ENCODE data around the gene WDR59. TPM values are rescaled to one million over a fixed set of nuclear protein-coding genes. Genes with fewer than 3 reads are reported as not detected.

WDR59 gene
- total and polyA plus RNA-seq, 5 experiments from 2014 or later: 6.9 to 130 (median 12.9) TPM

DNA sequence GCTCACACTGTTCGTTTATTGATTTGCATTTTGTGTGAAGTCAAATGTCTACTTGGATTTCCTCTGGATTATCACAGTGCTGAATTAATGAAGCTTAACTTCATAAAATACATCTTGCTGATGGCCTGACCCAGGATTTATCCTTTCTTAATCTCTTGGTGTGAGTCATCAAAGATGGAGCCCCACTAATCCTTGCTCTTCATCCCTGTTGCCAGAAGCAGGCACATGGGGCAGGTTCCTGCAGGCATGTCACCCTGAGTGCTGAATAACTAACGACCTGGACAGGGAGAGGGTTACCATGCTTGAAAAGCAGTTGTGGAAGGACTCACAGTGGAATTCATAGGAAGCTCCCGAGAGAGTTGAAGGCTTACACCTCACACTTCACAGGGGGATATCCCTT lies 154.3 kb downstream of the WDR59 start:
- H3K4me1 Mint-ChIP-seq: no peaks in the 10 kb centered on the region
- H3K27me3 Mint-ChIP-seq: peaks cover 4 to 16% (median 6%) of the 10 kb centered on the region in 5 donors
- H3K4me3 Mint-ChIP-seq: no peak overlapping the region
- H3K9me3 Mint-ChIP-seq: peaks cover 9 to 27% (median 18%) of the 10 kb centered on the region in 9 donors
- ATAC-seq (no peak), DNase-seq (no peak)
- peaks cover 0 to 25% (median 4%) of the 10 kb centered on the region in 3 donors for H3K36me3 Mint-ChIP-seq
- POLR2A ChIA-PET: no interaction called here
- H3K27ac Mint-ChIP-seq: no peak overlapping the region

DNA sequence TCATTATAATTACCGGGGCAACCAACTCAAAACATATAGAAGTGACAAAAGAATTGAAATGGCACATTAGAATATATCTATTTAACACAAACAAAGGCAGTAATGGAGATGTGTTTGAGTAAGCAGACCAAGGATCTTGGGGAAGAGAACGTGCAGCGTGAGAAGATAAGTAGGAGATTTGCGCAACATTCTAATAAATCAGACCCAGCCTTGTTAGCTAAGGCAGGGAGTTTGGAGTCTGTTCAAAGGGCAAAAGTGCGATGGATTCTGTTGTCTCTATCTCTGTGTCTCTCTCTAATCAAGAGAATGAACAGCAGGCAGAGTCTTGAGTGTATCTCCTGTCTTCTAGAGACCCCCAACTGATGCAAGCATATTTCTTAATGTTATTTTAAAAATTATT lies 155.3 kb downstream of the WDR59 start:
- H3K4me3 Mint-ChIP-seq: no peak overlapping the region
- no peak overlapping the region for H3K27ac Mint-ChIP-seq
- DNase-seq (no peak), ATAC-seq (no peak)
- H3K27me3 Mint-ChIP-seq: peaks cover 4 to 18% (median 6%) of the 10 kb centered on the region in 5 donors
- peaks cover 0 to 26% (median 4%) of the 10 kb centered on the region in 3 donors for H3K36me3 Mint-ChIP-seq
- POLR2A ChIA-PET: no interaction called here
- H3K4me1 Mint-ChIP-seq: no peaks in the 10 kb centered on the region
- H3K9me3 Mint-ChIP-seq: peaks cover 9 to 27% (median 18%) of the 10 kb centered on the region in 9 donors

DNA sequence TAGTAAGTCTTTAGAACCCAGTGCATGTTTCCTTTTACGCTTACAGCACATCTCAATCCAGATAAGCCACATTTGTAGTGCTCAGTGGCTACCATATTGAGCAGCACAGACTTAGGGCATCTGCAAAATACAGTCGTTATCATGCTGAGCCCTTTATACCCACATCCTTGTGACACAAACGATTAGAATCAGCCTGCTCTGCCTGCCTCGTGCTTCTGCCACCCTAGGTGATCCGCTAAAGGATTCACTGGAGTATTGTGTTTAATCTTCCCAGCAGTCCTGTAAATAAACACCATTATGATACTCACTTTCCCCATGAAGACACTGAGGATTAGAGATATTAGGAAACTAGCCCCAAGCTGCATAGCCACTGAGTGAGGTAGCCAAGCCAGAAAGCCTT lies 159.0 kb downstream of the WDR59 start:
- Mint-ChIP-seq H3K36me3 (peaks cover 0 to 27% (median 4%) of the 10 kb centered on the region in 3 donors), H3K4me1 (peaks cover 0 to 5% (median 0%) of the 10 kb centered on the region in 4 donors), H3K4me3 (no peak overlapping the region), H3K27ac (peak overlapping the region in 1 of 10 donors; percentile 1), H3K27me3 (peaks cover 11 to 24% (median 15%) of the 10 kb centered on the region in 5 donors), H3K9me3 (peaks cover 9 to 30% (median 18%) of the 10 kb centered on the region in 9 donors)
- POLR2A ChIA-PET: no interaction called here
- ATAC-seq (no peak), DNase-seq (no peak)

DNA sequence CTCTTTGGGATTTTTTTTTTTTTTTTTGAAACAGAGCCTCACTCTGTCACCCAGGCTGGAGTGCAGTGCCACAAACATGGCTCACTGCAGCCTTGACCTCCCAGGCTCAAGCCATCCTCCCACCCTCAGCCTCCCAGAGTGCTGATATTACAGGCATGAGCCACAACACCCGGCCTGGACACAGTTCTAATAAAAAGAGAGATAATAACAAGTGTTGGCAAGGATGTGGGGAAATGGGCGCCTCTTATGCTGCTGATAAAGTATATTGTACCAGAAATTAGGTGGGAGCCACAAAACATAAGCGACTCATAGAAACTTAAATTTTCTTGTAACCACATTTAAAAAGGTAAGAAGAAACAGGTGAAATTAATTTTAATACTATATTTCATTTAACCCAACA lies 159.9 kb downstream of the WDR59 start:
- POLR2A ChIA-PET: no interaction called here
- no peak for ATAC-seq
- H3K4me1 Mint-ChIP-seq: peaks cover 0 to 5% (median 0%) of the 10 kb centered on the region in 4 donors

More for the DNA sequence above, 159.9 kb downstream of the WDR59 start:
- Mint-ChIP-seq H3K9me3 (peaks cover 9 to 30% (median 18%) of the 10 kb centered on the region in 9 donors), H3K27ac (no peak overlapping the region), H3K27me3 (peaks cover 11 to 24% (median 15%) of the 10 kb centered on the region in 5 donors), H3K4me3 (peak overlapping the region in 1 of 10 donors; percentile 29), H3K36me3 (peaks cover 0 to 27% (median 4%) of the 10 kb centered on the region in 3 donors)
- DNase-seq: no peak

Other genes starting within 250 kb of the WDR59 start
- gene FA2H, start 210.3 kb downstream of the WDR59 start, total RNA-seq: not detected
- not detected for gene FA2H, start 210.3 kb downstream of the WDR59 start, polyA plus RNA-seq
- gene ZNRF1, start 13.9 kb upstream of the WDR59 start, total RNA-seq: 1 to 10 TPM; 1.3 to 1.5 TPM
- gene ZNRF1, start 13.9 kb upstream of the WDR59 start, polyA plus RNA-seq: 1 to 10 TPM in 2 of 3 donors, under 1 TPM in 1; 0.73 to 1.3 (median 1.3) TPM
- not detected for gene LDHD, start 131.7 kb upstream of the WDR59 start, total RNA-seq
- gene LDHD, start 131.7 kb upstream of the WDR59 start, polyA plus RNA-seq: not detected
- 10 to 100 TPM; 14.0 to 17.1 TPM for gene ZFP1, start 163.4 kb upstream of the WDR59 start, total RNA-seq
- 10 to 100 TPM; 12.4 to 26.5 (median 15.8) TPM for gene ZFP1, start 163.4 kb upstream of the WDR59 start, polyA plus RNA-seq
- not detected for gene CTRB2, start 222.0 kb upstream of the WDR59 start, total RNA-seq
- not detected for gene CTRB2, start 222.0 kb upstream of the WDR59 start, polyA plus RNA-seq
- not detected for gene CTRB1, start 233.9 kb upstream of the WDR59 start, total RNA-seq
- gene CTRB1, start 233.9 kb upstream of the WDR59 start, polyA plus RNA-seq: not detected